HepG2 (cell line): ENCODE data around the gene FAM78B.

Experiments used
- EED ChIP-seq: sonication (generic); formaldehyde crosslinking; IDR thresholded peaks from 2 replicates; pipeline ENCODE4 v1.5.0; 2020; ENCODE audit warnings: mild to moderate bottlenecking, missing genetic modification reagents
- EZH2 ChIP-seq: conservative IDR thresholded peaks from 2 replicates; pipeline ENCODE4 v1.6.1; 2012; ENCODE audit warnings: mild to moderate bottlenecking, low read depth, low read length, moderate library complexity
- GABPA ChIP-seq, 2 experiments: IDR thresholded peaks; 2 replicates each; pipeline ENCODE4 v1.6.1; 2011 to 2016; ENCODE audit warnings: low read depth in 2 of 2, low read length in 1 of 2, missing biosample characterization in 1 of 2, missing genetic modification characterization in 1 of 2
- POLR2A ChIP-seq, 2 experiments: IDR thresholded peaks; 2 replicates each; pipeline ENCODE4 v1.6.1; 2011; ENCODE audit warnings: low read depth in 2 of 2, low read length in 2 of 2, mild to moderate bottlenecking in 1 of 2, moderate library complexity in 1 of 2; ENCODE audit not compliant: insufficient read depth in 1 of 2
- POLR2AphosphoS5 ChIP-seq: IDR thresholded peaks from 2 replicates; pipeline ENCODE4 v1.6.1; 2012; ENCODE audit warnings: low read depth, low read length
- PREB ChIP-seq: sonication (generic); formaldehyde crosslinking; IDR thresholded peaks from 2 replicates; pipeline ENCODE4 v1.4.0; 2020; ENCODE audit warnings: missing genetic modification reagents
- YY1 ChIP-seq: IDR thresholded peaks from 2 replicates; pipeline ENCODE4 v1.6.1; 2011; ENCODE audit warnings: low read length, low read depth, moderate library complexity, mild to moderate bottlenecking; ENCODE audit not compliant: insufficient read depth, insufficient replicate concordance
- ZBTB26 ChIP-seq: IDR thresholded peaks from 2 replicates; pipeline ENCODE4 v1.6.1; 2016; ENCODE audit warnings: missing compliant biosample characterization, missing genetic modification reagents, borderline replicate concordance
- ZFP36L1 ChIP-seq: sonication (generic); formaldehyde crosslinking; IDR thresholded peaks from 2 replicates; pipeline ENCODE4 v1.8.0; 2022; ENCODE audit warnings: mild to moderate bottlenecking, missing genetic modification reagents, moderate library complexity
- ZKSCAN8 ChIP-seq: IDR thresholded peaks from 2 replicates; pipeline ENCODE4 v1.6.1; 2016; ENCODE audit warnings: borderline replicate concordance, missing genetic modification reagents, missing compliant biosample characterization
- ZNF138 ChIP-seq: sonication (generic); formaldehyde crosslinking; IDR thresholded peaks from 2 replicates; pipeline ENCODE4 v1.5.0; 2020; ENCODE audit warnings: mild to moderate bottlenecking, low read depth, missing genetic modification reagents
- ZNF24 ChIP-seq: fragments of 450-650 bp; IDR thresholded peaks from 2 replicates; pipeline ENCODE4 v1.6.1; 2017; ENCODE audit warnings: antibody characterized with exemption, mild to moderate bottlenecking
- TF ChIP-seq, protein P1 (sequence below): sonication (generic); formaldehyde crosslinking; conservative IDR thresholded peaks from 2 replicates; pipeline ENCODE4 v1.4.0; 2020; ENCODE audit warnings: missing genetic modification reagents
- TF ChIP-seq, protein P2 (sequence below): sonication (generic); formaldehyde crosslinking; IDR thresholded peaks from 2 replicates; pipeline ENCODE4 v1.5.0; 2020; ENCODE audit warnings: mild to moderate bottlenecking, missing genetic modification reagents, moderate library complexity

DNA sequence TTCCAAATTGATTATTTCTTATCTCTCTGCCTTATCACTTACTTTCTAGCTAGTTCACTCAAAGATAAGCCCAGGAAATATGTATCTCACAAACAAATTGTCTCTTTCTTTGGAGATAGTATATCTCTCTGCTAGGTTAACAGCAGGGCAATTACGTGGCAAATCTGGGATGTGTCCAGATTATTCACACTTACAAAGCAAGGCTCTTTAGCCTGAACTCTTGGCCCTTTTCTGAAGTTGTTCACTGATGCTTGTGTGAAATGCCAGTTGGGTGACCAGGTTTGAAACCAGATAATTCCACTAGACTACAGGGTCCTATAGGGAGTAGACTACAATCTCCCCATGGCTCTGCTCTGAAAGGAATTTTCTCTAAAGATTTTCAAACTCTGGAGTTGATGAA is 30.8 kb upstream of the FAM78B start:
- no peak for TF ChIP-seq EZH2
- TF ChIP-seq, protein P1, sequence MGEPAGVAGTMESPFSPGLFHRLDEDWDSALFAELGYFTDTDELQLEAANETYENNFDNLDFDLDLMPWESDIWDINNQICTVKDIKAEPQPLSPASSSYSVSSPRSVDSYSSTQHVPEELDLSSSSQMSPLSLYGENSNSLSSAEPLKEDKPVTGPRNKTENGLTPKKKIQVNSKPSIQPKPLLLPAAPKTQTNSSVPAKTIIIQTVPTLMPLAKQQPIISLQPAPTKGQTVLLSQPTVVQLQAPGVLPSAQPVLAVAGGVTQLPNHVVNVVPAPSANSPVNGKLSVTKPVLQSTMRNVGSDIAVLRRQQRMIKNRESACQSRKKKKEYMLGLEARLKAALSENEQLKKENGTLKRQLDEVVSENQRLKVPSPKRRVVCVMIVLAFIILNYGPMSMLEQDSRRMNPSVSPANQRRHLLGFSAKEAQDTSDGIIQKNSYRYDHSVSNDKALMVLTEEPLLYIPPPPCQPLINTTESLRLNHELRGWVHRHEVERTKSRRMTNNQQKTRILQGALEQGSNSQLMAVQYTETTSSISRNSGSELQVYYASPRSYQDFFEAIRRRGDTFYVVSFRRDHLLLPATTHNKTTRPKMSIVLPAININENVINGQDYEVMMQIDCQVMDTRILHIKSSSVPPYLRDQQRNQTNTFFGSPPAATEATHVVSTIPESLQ, result no peak
- TF ChIP-seq ZFP36L1, result no peak
- TF ChIP-seq ZBTB26 (CRISPR knock-in tag), result no peak
- TF ChIP-seq, protein P2, sequence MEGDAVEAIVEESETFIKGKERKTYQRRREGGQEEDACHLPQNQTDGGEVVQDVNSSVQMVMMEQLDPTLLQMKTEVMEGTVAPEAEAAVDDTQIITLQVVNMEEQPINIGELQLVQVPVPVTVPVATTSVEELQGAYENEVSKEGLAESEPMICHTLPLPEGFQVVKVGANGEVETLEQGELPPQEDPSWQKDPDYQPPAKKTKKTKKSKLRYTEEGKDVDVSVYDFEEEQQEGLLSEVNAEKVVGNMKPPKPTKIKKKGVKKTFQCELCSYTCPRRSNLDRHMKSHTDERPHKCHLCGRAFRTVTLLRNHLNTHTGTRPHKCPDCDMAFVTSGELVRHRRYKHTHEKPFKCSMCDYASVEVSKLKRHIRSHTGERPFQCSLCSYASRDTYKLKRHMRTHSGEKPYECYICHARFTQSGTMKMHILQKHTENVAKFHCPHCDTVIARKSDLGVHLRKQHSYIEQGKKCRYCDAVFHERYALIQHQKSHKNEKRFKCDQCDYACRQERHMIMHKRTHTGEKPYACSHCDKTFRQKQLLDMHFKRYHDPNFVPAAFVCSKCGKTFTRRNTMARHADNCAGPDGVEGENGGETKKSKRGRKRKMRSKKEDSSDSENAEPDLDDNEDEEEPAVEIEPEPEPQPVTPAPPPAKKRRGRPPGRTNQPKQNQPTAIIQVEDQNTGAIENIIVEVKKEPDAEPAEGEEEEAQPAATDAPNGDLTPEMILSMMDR (CRISPR knock-in tag), result no peak
- no peak for TF ChIP-seq POLR2AphosphoS5
- no peak for TF ChIP-seq EED (CRISPR knock-in tag)
- TF ChIP-seq ZKSCAN8 (CRISPR knock-in tag), result no peak
- no peak for TF ChIP-seq GABPA (IDR thresholded peaks at IDR 0.05; ENCODE audit: low read depth, low read length)
- TF ChIP-seq GABPA (CRISPR knock-in tag; IDR thresholded peaks at IDR 0.05; ENCODE audit: low read depth), result no peak
- no peak for TF ChIP-seq ZNF24
- TF ChIP-seq PREB (CRISPR knock-in tag), result no peak
- TF ChIP-seq ZNF138, result no peak
- no peak for TF ChIP-seq YY1
- no peak for TF ChIP-seq POLR2A (IDR thresholded peaks at IDR 0.05; ENCODE audit: insufficient read depth in 1 of 2, low read depth in 2 of 2, low read length in 2 of 2)
